Neural cell (in vitro differentiated cells): ENCODE data around the gene TRMT11. TPM values are rescaled to one million over a fixed set of nuclear protein-coding genes. Genes with fewer than 3 reads are reported as not detected.

Experiments used
- H2AFZ ChIP-seq: fragments of 200-600, 300-800 bp; sonication (generic), shearing (Covaris generic); 2 replicates; pipeline ENCODE4 v1.6.0; 2014; ENCODE audit warnings: low read depth, mild to moderate bottlenecking, antibody characterized with exemption, low read length, moderate library complexity
- H3F3A ChIP-seq: fragments of 200-600 bp; shearing (Covaris generic); 2 replicates; pipeline ENCODE4 v1.6.1; 2016; ENCODE audit warnings: mild to moderate bottlenecking, moderate library complexity, mixed read lengths, antibody characterized with exemption, low read length; ENCODE audit not compliant: insufficient read depth, poor library complexity, severe bottlenecking
- H3K27ac ChIP-seq: fragments of 200-600, 300-800 bp; sonication (generic), shearing (Covaris generic); 2 replicates; pipeline ENCODE4 v1.5.1; 2014; ENCODE audit warnings: mild to moderate bottlenecking, low read length, moderate library complexity
- H3K27me3 ChIP-seq: fragments of 300-800, 200-600 bp; sonication (generic), shearing (Covaris generic); 2 replicates; pipeline ENCODE4 v1.6.0; 2014; ENCODE audit warnings: mild to moderate bottlenecking, low read depth, low read length, moderate library complexity; ENCODE audit not compliant: insufficient read depth
- H3K36me3 ChIP-seq: fragments of 300-800, 200-600 bp; sonication (generic), shearing (Covaris generic); 2 replicates; pipeline ENCODE4 v1.5.1; 2014; ENCODE audit warnings: mild to moderate bottlenecking, antibody characterized with exemption, low read length, moderate library complexity; ENCODE audit not compliant: insufficient read depth
- H3K4me2 ChIP-seq: fragments of 300-800, 200-600 bp; sonication (generic), shearing (Covaris generic); 2 replicates; pipeline ENCODE4 v1.6.0; 2014; ENCODE audit warnings: mild to moderate bottlenecking, low read length
- H3K4me3 ChIP-seq: fragments of 300-800, 200-600 bp; sonication (generic), shearing (Covaris generic); 2 replicates; pipeline ENCODE4 v1.5.1; 2014; ENCODE audit warnings: mild to moderate bottlenecking, low read length, moderate library complexity
- H3K79me2 ChIP-seq: fragments of 200-600 bp; shearing (Covaris generic); replicated peaks from 2 replicates; pipeline ENCODE4 v1.6.0; 2014; ENCODE audit warnings: mild to moderate bottlenecking, low read length, moderate library complexity; ENCODE audit not compliant: insufficient read depth
- H3K9ac ChIP-seq: fragments of 300-800, 200-600 bp; sonication (generic), shearing (Covaris generic); 2 replicates; pipeline ENCODE4 v1.6.1; 2016; ENCODE audit warnings: mild to moderate bottlenecking, low read length, mixed read lengths
- H3K9me2 ChIP-seq: fragments of 200-600 bp; shearing (Covaris generic); 2 replicates; pipeline ENCODE4 v1.6.1; 2016; ENCODE audit warnings: mild to moderate bottlenecking, low read length, mixed read lengths; ENCODE audit not compliant: insufficient read depth
- H3K9me3 ChIP-seq: fragments of 200-600, 300-800 bp; sonication (generic), shearing (Covaris generic); 2 replicates; pipeline ENCODE4 v1.6.1; 2016; ENCODE audit warnings: mild to moderate bottlenecking, mixed run types, low read length, moderate library complexity, mixed read lengths
- H4K20me1 ChIP-seq: fragments of 200-600 bp; shearing (Covaris generic); 2 replicates; pipeline ENCODE4 v1.6.1; 2016; ENCODE audit warnings: mild to moderate bottlenecking, mixed run types; ENCODE audit not compliant: insufficient read depth
- CTCF ChIP-seq: fragments of 450-650 bp; IDR thresholded peaks from 2 replicates; pipeline ENCODE4 v1.5.1; 2014; ENCODE audit warnings: antibody characterized with exemption, mild to moderate bottlenecking, moderate library complexity; ENCODE audit not compliant: poor library complexity, severe bottlenecking
- EP300 ChIP-seq: fragments of 450-650 bp; conservative IDR thresholded peaks from 2 replicates; pipeline ENCODE4 v1.6.1; 2014; ENCODE audit warnings: antibody characterized with exemption, mild to moderate bottlenecking, moderate library complexity; ENCODE audit not compliant: poor library complexity, severe bottlenecking
- EZH2 ChIP-seq: fragments of 200-600, 300-800 bp; shearing (Covaris generic), sonication (generic); IDR thresholded peaks from 2 replicates; pipeline ENCODE4 v1.6.1; 2014; ENCODE audit warnings: antibody characterized with exemption, low read length, borderline replicate concordance, mild to moderate bottlenecking; ENCODE audit not compliant: insufficient read depth, poor library complexity, severe bottlenecking
- MXI1 ChIP-seq: fragments of 450-650 bp; conservative IDR thresholded peaks from 2 replicates; pipeline ENCODE4 v1.6.1; 2014; ENCODE audit warnings: antibody characterized with exemption, mild to moderate bottlenecking; ENCODE audit not compliant: poor library complexity, severe bottlenecking
- POLR2AphosphoS5 ChIP-seq: IDR thresholded peaks from 2 replicates; pipeline ENCODE4 v1.6.1; 2012
- RAD21 ChIP-seq: fragments of 450-650 bp; conservative IDR thresholded peaks from 2 replicates; pipeline ENCODE4 v1.6.1; 2014; ENCODE audit warnings: antibody characterized with exemption, mild to moderate bottlenecking, moderate library complexity
- REST ChIP-seq: IDR thresholded peaks from 2 replicates; pipeline ENCODE4 v1.6.1; 2012; ENCODE audit warnings: borderline replicate concordance
- SMC3 ChIP-seq: fragments of 450-650 bp; conservative IDR thresholded peaks from 2 replicates; pipeline ENCODE4 v1.6.1; 2014; ENCODE audit warnings: antibody characterized with exemption, mild to moderate bottlenecking, moderate library complexity; ENCODE audit not compliant: poor library complexity
- TAF1 ChIP-seq: IDR thresholded peaks from 2 replicates; pipeline ENCODE4 v1.6.1; 2012; ENCODE audit warnings: low read depth
- polyA plus RNA-seq: library from polyadenylated mRNA; depleted of rRNA; stranded (reverse); fragments of >200 nt; gene quantifications from 2 replicates; pipeline ENCODE4 v1.2.3, GENCODE V29; 2014

TRMT11 gene
- polyA plus RNA-seq, 1 donor from 2014 or later, result 37.6 TPM

- no peak for TF ChIP-seq RAD21
- TF ChIP-seq POLR2AphosphoS5, result no peak
- no peak for TF ChIP-seq EP300
- no peak for TF ChIP-seq CTCF
- TF ChIP-seq MXI1, result no peak
- TF ChIP-seq REST, result no peak
- TF ChIP-seq SMC3, result no peak
- TF ChIP-seq TAF1, result no peak
- TF ChIP-seq EZH2, result no peak
- H2AFZ ChIP-seq, result peak overlapping the region; percentile 91
- H3K36me3 ChIP-seq, result no peaks in the 10 kb centered on the region
- no peaks in the 10 kb centered on the region for H4K20me1 ChIP-seq
- no peaks in the 10 kb centered on the region for H3K9me3 ChIP-seq
- H3K4me2 ChIP-seq, result peak overlapping the region; percentile 98
- H3F3A ChIP-seq, result no peaks in the 10 kb centered on the region
- no peaks in the 10 kb centered on the region for H3K27me3 ChIP-seq
- H3K9ac ChIP-seq, result peak overlapping the region; percentile 98
- H3K27ac ChIP-seq, result peak overlapping the region; percentile 97
- H3K79me2 ChIP-seq, result peaks cover 25% of the 10 kb centered on the region
- H3K9me2 ChIP-seq, result no peaks in the 10 kb centered on the region
- peak overlapping the region; percentile 95 for H3K4me3 ChIP-seq
Observed at GRCh38 chr6:125957845-125958244, 28.5 kb upstream of the TRMT11 start.

GRCh38 chr6:125959041-125959440, 27.3 kb upstream of the TRMT11 start:
- H3K4me2 ChIP-seq, result no peak overlapping the region
- no peaks in the 10 kb centered on the region for H3K36me3 ChIP-seq
- no peaks in the 10 kb centered on the region for H3K27me3 ChIP-seq
- H3K4me3 ChIP-seq, result peak overlapping the region; percentile 95
- no peaks in the 10 kb centered on the region for H3K9me3 ChIP-seq
- no peaks in the 10 kb centered on the region for H3K9me2 ChIP-seq
- no peak for TF ChIP-seq SMC3
- TF ChIP-seq REST, result no peak
- no peak for TF ChIP-seq MXI1
- no peak for TF ChIP-seq EP300
- no peak for TF ChIP-seq CTCF
- TF ChIP-seq TAF1, result no peak
- TF ChIP-seq EZH2, result no peak
- no peak for TF ChIP-seq RAD21
- no peak for TF ChIP-seq POLR2AphosphoS5
- no peak overlapping the region for H2AFZ ChIP-seq
- H3F3A ChIP-seq, result no peaks in the 10 kb centered on the region
- no peak overlapping the region for H3K27ac ChIP-seq
- no peak overlapping the region for H3K9ac ChIP-seq
- H4K20me1 ChIP-seq, result no peaks in the 10 kb centered on the region
- H3K79me2 ChIP-seq, result peaks cover 25% of the 10 kb centered on the region
